ENCODE measurements around the gene PCGF1. TPM values are rescaled to one million over a fixed set of nuclear protein-coding genes. Genes with fewer than 3 reads are reported as not detected.

PCGF1 gene
- total and polyA plus RNA-seq, 4 donors = 8.0 to 17.5 (median 14.6) TPM

Other genes with a start within 250 kb of the PCGF1 start
- gene SLC4A5, start 164.3 kb downstream of the PCGF1 start, total RNA-seq = 1 to 10 TPM; 6.2 to 7.3 TPM
- gene SLC4A5, start 164.3 kb downstream of the PCGF1 start, polyA plus RNA-seq = 1 to 10 TPM in 1 of 2 donors, not detected in 1; 1.6 TPM
- 100 to 1,000 TPM; 141 to 158 TPM for gene DCTN1, start 127.4 kb downstream of the PCGF1 start, total RNA-seq
- gene DCTN1, start 127.4 kb downstream of the PCGF1 start, polyA plus RNA-seq = 100 to 1,000 TPM in 1 of 2 donors, 10 to 100 TPM in 1; 73.8 to 106 TPM
- gene C2orf81, start 86.1 kb downstream of the PCGF1 start, total RNA-seq = 1 to 10 TPM; 1.4 to 3.1 TPM
- 1 to 10 TPM; 1.3 to 4.5 TPM for gene C2orf81, start 86.1 kb downstream of the PCGF1 start, polyA plus RNA-seq
- gene WDR54, start 86.0 kb downstream of the PCGF1 start, total RNA-seq = 10 to 100 TPM in 1 of 2 donors, 1 to 10 TPM in 1; 6.3 to 10.2 TPM
- gene WDR54, start 86.0 kb downstream of the PCGF1 start, polyA plus RNA-seq = 10 to 100 TPM in 1 of 2 donors, 1 to 10 TPM in 1; 6.5 to 19.9 TPM
- gene RTKN, start 65.8 kb downstream of the PCGF1 start, total RNA-seq = 10 to 100 TPM; 11.7 to 27.7 TPM
- gene RTKN, start 65.8 kb downstream of the PCGF1 start, polyA plus RNA-seq = 10 to 100 TPM; 10.3 to 19.5 TPM
- gene INO80B, start 52.6 kb downstream of the PCGF1 start, total RNA-seq = 10 to 100 TPM; 29.3 to 38.2 TPM
- gene INO80B, start 52.6 kb downstream of the PCGF1 start, polyA plus RNA-seq = 10 to 100 TPM; 18.2 to 60.9 TPM
- 10 to 100 TPM; 38.1 to 56.5 TPM for gene WBP1, start 49.3 kb downstream of the PCGF1 start, total RNA-seq
- 100 to 1,000 TPM in 1 of 2 donors, 10 to 100 TPM in 1; 59.2 to 149 TPM for gene WBP1, start 49.3 kb downstream of the PCGF1 start, polyA plus RNA-seq
- 10 to 100 TPM; 33.4 to 45.1 TPM for gene MOGS, start 42.3 kb downstream of the PCGF1 start, total RNA-seq
- gene MOGS, start 42.3 kb downstream of the PCGF1 start, polyA plus RNA-seq = 10 to 100 TPM; 13.8 to 36.2 TPM
- gene MRPL53, start 35.0 kb downstream of the PCGF1 start, total RNA-seq = 10 to 100 TPM; 56.6 to 63.1 TPM
- 10 to 100 TPM; 55.1 to 55.8 TPM for gene MRPL53, start 35.0 kb downstream of the PCGF1 start, polyA plus RNA-seq
- gene CCDC142, start 24.7 kb downstream of the PCGF1 start, total RNA-seq = 10 to 100 TPM; 16.1 to 26.0 TPM
- gene CCDC142, start 24.7 kb downstream of the PCGF1 start, polyA plus RNA-seq = 1 to 10 TPM; 3.4 to 9.3 TPM
- 10 to 100 TPM; 19.2 to 29.5 TPM for gene TTC31, start 24.6 kb downstream of the PCGF1 start, total RNA-seq
- gene TTC31, start 24.6 kb downstream of the PCGF1 start, polyA plus RNA-seq = 10 to 100 TPM in 1 of 2 donors, 1 to 10 TPM in 1; 4.0 to 18.4 TPM
- gene LBX2, start 8.1 kb downstream of the PCGF1 start, total RNA-seq = under 1 TPM; 0.75 to 0.87 TPM
- gene LBX2, start 8.1 kb downstream of the PCGF1 start, polyA plus RNA-seq = 1 to 10 TPM in 1 of 2 donors, under 1 TPM in 1; 0.88 to 1.7 TPM
- gene TLX2, start 6.8 kb upstream of the PCGF1 start, total RNA-seq = not detected
- not detected for gene TLX2, start 6.8 kb upstream of the PCGF1 start, polyA plus RNA-seq
- gene DQX1, start 18.5 kb upstream of the PCGF1 start, total RNA-seq = under 1 TPM in 1 of 2 donors, not detected in 1; 0.24 TPM
- gene DQX1, start 18.5 kb upstream of the PCGF1 start, polyA plus RNA-seq = 1 to 10 TPM in 1 of 2 donors, not detected in 1; 4.1 TPM
- 10 to 100 TPM; 73.0 to 85.4 TPM for gene AUP1, start 22.0 kb upstream of the PCGF1 start, total RNA-seq
- 100 to 1,000 TPM in 1 of 2 donors, 10 to 100 TPM in 1; 49.5 to 279 TPM for gene AUP1, start 22.0 kb upstream of the PCGF1 start, polyA plus RNA-seq
- 10 to 100 TPM; 31.9 to 35.4 TPM for gene HTRA2, start 22.2 kb upstream of the PCGF1 start, total RNA-seq
- gene HTRA2, start 22.2 kb upstream of the PCGF1 start, polyA plus RNA-seq = 10 to 100 TPM; 27.4 to 46.9 TPM
- 10 to 100 TPM; 18.9 to 27.1 TPM for gene LOXL3, start 46.2 kb upstream of the PCGF1 start, total RNA-seq
- 10 to 100 TPM in 1 of 2 donors, 1 to 10 TPM in 1; 6.4 to 16.9 TPM for gene LOXL3, start 46.2 kb upstream of the PCGF1 start, polyA plus RNA-seq
- 10 to 100 TPM; 18.2 to 19.6 TPM for gene DOK1, start 47.0 kb upstream of the PCGF1 start, total RNA-seq
- gene DOK1, start 47.0 kb upstream of the PCGF1 start, polyA plus RNA-seq = 10 to 100 TPM; 14.9 to 16.3 TPM
- 1 to 10 TPM in 1 of 2 donors, not detected in 1; 1.3 TPM for gene M1AP, start 140.6 kb upstream of the PCGF1 start, total RNA-seq
- gene M1AP, start 140.6 kb upstream of the PCGF1 start, polyA plus RNA-seq = not detected
- 10 to 100 TPM in 1 of 2 donors, 1 to 10 TPM in 1; 7.7 to 10.8 TPM for gene SEMA4F, start 146.6 kb upstream of the PCGF1 start, total RNA-seq
- 1 to 10 TPM; 1.4 to 6.7 TPM for gene SEMA4F, start 146.6 kb upstream of the PCGF1 start, polyA plus RNA-seq

Data from aorta (tissue), 4 donors.